Esophagus muscularis mucosa (tissue), 4 donors: ENCODE measurements around the gene ASMTL. TPM values are rescaled to one million over a fixed set of nuclear protein-coding genes. Genes with fewer than 3 reads are reported as not detected.
"Not testable (repeated sequence)": the region's sequence is repeated elsewhere in the genome, so short reads cannot be mapped to it uniquely, and the experiment has no call there.

ENCODE experiments used
- DNase-seq: peaks from one replicate; pipeline ENCODE4 v3.0.0-alpha.2; 2017; ENCODE audit errors: extremely low spot score
- H3K27ac ChIP-seq, 4 donors: fragments of 200-600 bp; sonication (generic); replicated peaks in 1 of 4; 1 replicate in 3 of 4; 2 replicates in 1 of 4; pipeline ENCODE4 v1.5.1; 2016 to 2019; ENCODE audit warnings: mild to moderate bottlenecking in 1 of 4
- H3K27me3 ChIP-seq, 4 donors: fragments of 200-600 bp; sonication (generic); one replicate each; pipeline versions ENCODE4 v1.5.1 to v1.6.0; 2016 to 2019
- H3K36me3 ChIP-seq, 4 donors: fragments of 200-600 bp; sonication (generic); one replicate each; pipeline ENCODE4 v1.5.1; 2016 to 2019
- H3K4me1 ChIP-seq, 4 donors: fragments of 200-600 bp; sonication (generic); one replicate each; pipeline ENCODE4 v1.5.1; 2016 to 2019
- H3K4me3 ChIP-seq, 4 donors: fragments of 200-600 bp; sonication (generic); 1 replicate in 2 of 4; 2 replicates in 2 of 4; pipeline ENCODE4 v1.5.1; 2016 to 2019; ENCODE audit warnings: mild to moderate bottlenecking in 4 of 4, moderate library complexity in 1 of 4
- H3K9me3 ChIP-seq, 4 donors: fragments of 200-600 bp; sonication (generic); 1 replicate in 3 of 4; 2 replicates in 1 of 4; pipeline ENCODE4 v1.5.1; 2016 to 2019
- CTCF ChIP-seq, 3 experiments: fragments of 200-600 bp in 2 of 3; fragments of 450-650 bp in 1 of 3; sonication (generic) in 2 of 3; IDR thresholded peaks; one replicate each; pipeline ENCODE4 v1.5.1; 2017 to 2019; ENCODE audit warnings: antibody characterized with exemption in 3 of 3, mild to moderate bottlenecking in 2 of 3, moderate library complexity in 1 of 3
- EP300 ChIP-seq: sonication (generic); formaldehyde crosslinking; IDR thresholded peaks from one replicate; pipeline ENCODE4 v1.6.1; 2017; ENCODE audit warnings: antibody characterized with exemption
- POLR2A ChIP-seq: fragments of 450-650 bp; IDR thresholded peaks from one replicate; pipeline ENCODE4 v1.6.1; 2017; ENCODE audit warnings: antibody characterized with exemption, moderate library complexity, mild to moderate bottlenecking, low read depth
- POLR2AphosphoS5 ChIP-seq, 2 donors: sonication (generic); formaldehyde crosslinking; IDR thresholded peaks; one replicate each; pipeline ENCODE4 v1.6.1; 2017; ENCODE audit warnings: antibody characterized with exemption in 2 of 2
- WGBS: methylation state at CpG from one replicate; pipeline ENCODE4 v1.1.5; 2018; 5-methylcytosine and 5-hydroxymethylcytosine counted together
- intact Hi-C: fragments of 100-400 bp; cut with DNase I; formaldehyde crosslinking; loops from one replicate; pipeline ENCODE4 v1.15.1; 2023
- total RNA-seq, 4 donors: library from RNA; depleted of rRNA; stranded (reverse); fragments of >200 nt; gene quantifications; one replicate each; pipeline versions ENCODE4 v1.1.0 to v1.2.1, GENCODE V29; 2016

ASMTL gene
- total RNA-seq, 4 donors from 2014 or later, result 28.7 to 52.2 (median 32.8) TPM

DNA sequence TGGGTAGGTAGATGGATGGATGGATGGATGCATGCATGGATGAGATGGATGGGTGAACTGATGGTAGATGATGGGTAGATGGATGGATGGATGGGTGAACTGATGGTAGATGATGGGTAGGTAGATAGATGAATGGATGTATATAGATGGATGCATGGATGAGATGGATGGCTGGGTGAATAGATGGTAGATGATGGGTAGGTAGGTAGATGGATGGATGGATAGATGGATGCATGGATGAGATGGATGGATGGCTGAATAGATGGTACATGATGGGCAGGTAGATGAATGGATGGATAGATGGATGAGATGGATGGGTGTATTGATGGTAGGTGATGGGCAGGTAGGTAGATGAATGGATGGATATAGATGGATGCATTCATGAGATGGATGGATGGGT, 45.7 kb downstream of the ASMTL start:
- TF ChIP-seq POLR2AphosphoS5 (IDR thresholded peaks at IDR 0.05) (no peak), EP300 (no peak), CTCF (IDR thresholded peaks at IDR 0.05) (no peak), POLR2A (no peak)
- DNase-seq, result no peak
- no peaks in the 10 kb centered on the region for H3K27me3 ChIP-seq
- intact Hi-C loops, result no loop called here
- peaks cover 28 to 77% (median 60%) of the 10 kb centered on the region in 4 donors for H3K36me3 ChIP-seq
- no peak overlapping the region for H3K27ac ChIP-seq
- no peak overlapping the region for H3K4me3 ChIP-seq
- H3K9me3 ChIP-seq, result no peaks in the 10 kb centered on the region
- no peaks in the 10 kb centered on the region for H3K4me1 ChIP-seq

DNA sequence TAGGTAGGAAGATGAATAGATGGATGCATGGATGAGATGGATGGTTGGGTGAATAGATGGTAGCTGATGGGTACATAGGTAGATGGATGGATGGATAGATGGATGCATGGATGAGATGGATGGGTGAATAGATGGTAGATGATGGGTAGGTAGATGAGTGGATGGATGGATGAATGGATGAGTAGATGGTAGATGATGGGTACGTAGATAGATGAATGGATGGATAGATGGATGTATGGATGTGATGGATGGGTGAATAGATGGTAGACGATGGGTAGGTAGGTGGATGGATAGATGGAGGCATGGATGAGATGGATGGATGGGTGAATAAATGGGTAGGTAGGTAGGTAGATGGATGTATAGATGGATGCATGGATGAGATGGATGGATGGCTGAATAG, 46.9 kb downstream of the ASMTL start:
- H3K36me3 ChIP-seq, result peaks cover 34 to 79% (median 64%) of the 10 kb centered on the region in 4 donors
- intact Hi-C loops, H3K9me3 ChIP-seq: not testable (repeated sequence)

DNA sequence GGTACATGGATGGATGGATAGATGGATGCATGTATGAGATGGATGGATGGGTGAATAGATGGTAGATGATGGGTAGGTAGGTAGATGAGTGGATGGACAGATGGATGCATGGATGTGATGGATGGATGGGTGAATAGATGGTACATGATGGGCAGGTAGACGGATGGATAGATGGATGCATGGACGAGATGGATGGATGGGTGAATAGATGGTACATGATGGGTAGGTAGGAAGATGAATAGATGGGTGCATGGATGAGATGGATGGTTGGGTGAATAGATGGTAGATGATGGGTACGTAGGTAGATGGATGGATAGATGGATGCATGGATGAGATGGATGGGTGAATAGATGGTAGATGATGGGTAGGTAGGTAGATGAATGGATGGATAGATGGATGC, 48.8 kb downstream of the ASMTL start:
- H3K36me3 ChIP-seq, result peaks cover 34 to 87% (median 72%) of the 10 kb centered on the region in 4 donors
- H3K27me3 ChIP-seq, intact Hi-C loops, H3K27ac ChIP-seq, DNase-seq, H3K4me3 ChIP-seq, H3K9me3 ChIP-seq, H3K4me1 ChIP-seq: not testable (repeated sequence)
- 93% methylated on average over 3 of the region's 3 CpGs for WGBS

More for the DNA sequence above, 46.9 kb downstream of the ASMTL start:
- H3K4me3 ChIP-seq, DNase-seq, H3K4me1 ChIP-seq, H3K27ac ChIP-seq, H3K27me3 ChIP-seq: not testable (repeated sequence)
- 96% methylated on average over 2 of the region's 2 CpGs for WGBS

DNA sequence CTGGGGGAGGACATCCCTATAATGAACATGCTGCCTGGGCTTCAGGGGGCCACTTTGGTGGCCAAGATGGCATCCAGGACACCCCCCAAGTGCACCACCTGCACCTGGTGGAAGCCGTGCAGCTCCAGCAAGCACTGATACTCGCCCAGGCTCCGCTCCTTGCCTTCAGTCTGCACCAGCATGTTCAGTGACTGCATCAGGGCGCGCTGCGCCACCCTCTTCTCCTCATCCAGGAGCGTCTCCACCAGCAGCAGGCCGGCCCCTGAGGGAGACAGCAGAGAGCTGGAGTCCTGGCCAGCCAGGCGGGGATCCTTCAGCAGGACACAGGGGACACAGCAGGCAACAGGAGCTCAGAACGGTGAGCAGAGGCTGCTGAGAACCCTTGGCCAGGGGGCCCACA, 49.5 kb downstream of the ASMTL start:
- Histone ChIP-seq H3K4me3 (no peak overlapping the region), H3K36me3 (peaks cover 34 to 87% (median 72%) of the 10 kb centered on the region in 4 donors), H3K9me3 (no peaks in the 10 kb centered on the region), H3K27ac (no peak overlapping the region), H3K27me3 (no peaks in the 10 kb centered on the region), H3K4me1 (no peaks in the 10 kb centered on the region)
- TF ChIP-seq POLR2AphosphoS5 (IDR thresholded peaks at IDR 0.05), result no peak
- TF ChIP-seq EP300, result no peak
- intact Hi-C loops, result no loop called here
- over 99% methylated on average over 10 of the region's 10 CpGs for WGBS
- DNase-seq, result no peak

DNA sequence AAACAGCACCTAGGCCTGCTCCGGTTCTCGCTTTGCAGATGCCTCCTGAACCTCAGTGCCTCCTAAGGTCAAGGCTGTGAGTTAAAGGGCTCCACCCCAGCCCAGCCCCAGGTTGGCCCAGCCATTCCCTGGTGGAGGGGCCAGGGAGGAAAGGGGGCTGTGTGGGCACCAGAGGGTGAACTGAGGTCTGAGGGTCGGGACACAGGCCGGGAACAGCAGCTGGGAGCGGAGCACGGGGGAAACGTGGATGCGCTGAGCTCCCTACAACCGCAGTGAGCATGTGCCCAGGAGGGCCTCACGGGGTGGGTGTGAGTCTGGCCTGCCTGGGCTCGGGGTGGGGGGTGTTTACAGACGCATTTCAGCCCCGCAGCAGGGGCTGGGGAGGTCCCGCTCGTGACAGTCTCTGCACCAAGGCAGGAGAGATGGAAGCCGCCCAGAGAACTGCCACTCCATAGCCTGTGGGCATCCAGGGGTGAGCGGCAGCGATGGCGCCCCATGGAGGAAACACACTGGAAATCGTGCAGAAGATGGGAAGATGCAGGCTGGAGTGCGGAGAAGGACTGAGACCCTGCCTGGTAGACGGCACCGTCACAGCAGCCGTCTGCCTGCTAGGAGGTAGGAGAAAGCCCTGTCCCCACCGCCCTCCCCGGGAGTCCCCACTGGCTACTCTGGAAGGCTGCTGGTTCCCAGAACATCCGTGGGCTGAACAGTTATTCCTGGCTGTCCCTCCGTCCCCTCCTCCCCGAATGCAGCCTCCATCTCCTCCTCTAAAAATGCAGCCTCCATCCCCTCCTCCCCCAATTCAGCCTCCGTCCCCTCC, 50.9 kb downstream of the ASMTL start:
- H3K27me3 ChIP-seq, result no peaks in the 10 kb centered on the region
- WGBS, result 89% methylated on average over 29 of the region's 30 CpGs
- no peaks in the 10 kb centered on the region for H3K9me3 ChIP-seq

More for the DNA sequence above, 50.9 kb downstream of the ASMTL start:
- DNase-seq, result no peak
- Histone ChIP-seq H3K4me1 (no peaks in the 10 kb centered on the region), H3K36me3 (peaks cover 22 to 83% (median 62%) of the 10 kb centered on the region in 4 donors), H3K4me3 (no peak overlapping the region), H3K27ac (no peak overlapping the region)
- intact Hi-C loops, result no loop called here
- TF ChIP-seq POLR2A (no peak), CTCF (IDR thresholded peaks at IDR 0.05) (no peak), POLR2AphosphoS5 (IDR thresholded peaks at IDR 0.05) (no peak), EP300 (no peak)
